ENCODE results near the gene RNF207. TPM values are rescaled to one million over a fixed set of nuclear protein-coding genes. Genes with fewer than 3 reads are reported as not detected.

Gene RNF207
- total RNA-seq, 2 donors from 2014 or later, result 25.2 to 52.4 TPM

DNA sequence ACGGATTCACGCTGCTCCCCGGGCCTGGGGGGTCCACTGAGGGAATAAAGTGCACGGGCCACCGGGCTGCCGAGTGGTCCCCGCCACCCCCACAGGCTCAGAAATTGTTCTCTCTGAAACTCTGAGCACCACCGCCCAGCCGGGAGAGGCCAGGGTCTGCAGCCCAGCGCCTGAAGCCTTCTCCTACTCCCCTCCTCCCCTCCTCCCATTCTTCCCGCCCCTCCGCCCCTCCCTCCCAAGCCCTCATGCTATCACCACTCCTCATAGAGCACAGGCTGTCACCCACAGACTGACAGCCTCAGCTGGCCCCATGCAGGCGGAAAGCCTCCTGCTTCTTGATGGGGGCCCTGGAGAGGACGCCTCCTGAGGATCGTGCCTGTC is 55.7 kb downstream of the RNF207 start:
- no peaks in the 10 kb centered on the region for H3K9me3 ChIP-seq
- ATAC-seq (no peak), DNase-seq (no peak)
- TF ChIP-seq POLR2A (IDR thresholded peaks at IDR 0.05), result no peak
- TF ChIP-seq, protein P1, sequence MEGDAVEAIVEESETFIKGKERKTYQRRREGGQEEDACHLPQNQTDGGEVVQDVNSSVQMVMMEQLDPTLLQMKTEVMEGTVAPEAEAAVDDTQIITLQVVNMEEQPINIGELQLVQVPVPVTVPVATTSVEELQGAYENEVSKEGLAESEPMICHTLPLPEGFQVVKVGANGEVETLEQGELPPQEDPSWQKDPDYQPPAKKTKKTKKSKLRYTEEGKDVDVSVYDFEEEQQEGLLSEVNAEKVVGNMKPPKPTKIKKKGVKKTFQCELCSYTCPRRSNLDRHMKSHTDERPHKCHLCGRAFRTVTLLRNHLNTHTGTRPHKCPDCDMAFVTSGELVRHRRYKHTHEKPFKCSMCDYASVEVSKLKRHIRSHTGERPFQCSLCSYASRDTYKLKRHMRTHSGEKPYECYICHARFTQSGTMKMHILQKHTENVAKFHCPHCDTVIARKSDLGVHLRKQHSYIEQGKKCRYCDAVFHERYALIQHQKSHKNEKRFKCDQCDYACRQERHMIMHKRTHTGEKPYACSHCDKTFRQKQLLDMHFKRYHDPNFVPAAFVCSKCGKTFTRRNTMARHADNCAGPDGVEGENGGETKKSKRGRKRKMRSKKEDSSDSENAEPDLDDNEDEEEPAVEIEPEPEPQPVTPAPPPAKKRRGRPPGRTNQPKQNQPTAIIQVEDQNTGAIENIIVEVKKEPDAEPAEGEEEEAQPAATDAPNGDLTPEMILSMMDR (IDR thresholded peaks at IDR 0.05), result no peak
- H3K4me1 ChIP-seq, result peaks cover 18% of the 10 kb centered on the region
- no peak overlapping the region for H3K4me3 ChIP-seq
- H3K36me3 ChIP-seq (replicated peaks in 1 of 2; ENCODE audit: insufficient read depth in 1 of 2, low read depth in 2 of 2), result no peaks in the 10 kb centered on the region
- peaks cover 0 to 4% of the 10 kb centered on the region in 2 donors for H3K27me3 ChIP-seq
- intact Hi-C loops (cut with DNase I), result no loop called here
- H3K27ac ChIP-seq, result no peak overlapping the region
- 23 to 26% methylated on average over 15 of the region's 15 CpGs for WGBS, 2 donors

GRCh38 chr1:6262555-6263420 is 56.9 kb downstream of the RNF207 start:
- H3K27ac ChIP-seq, result no peak overlapping the region
- intact Hi-C loops (cut with DNase I), result no loop called here

GRCh38 chr1:6263716-6264115 is 57.8 kb downstream of the RNF207 start:
- TF ChIP-seq POLR2A (IDR thresholded peaks at IDR 0.05), result no peak
- TF ChIP-seq, protein P1 (IDR thresholded peaks at IDR 0.05), result no peak
- Histone ChIP-seq H3K4me1 (peaks cover 18% of the 10 kb centered on the region), H3K4me3 (no peak overlapping the region), H3K27me3 (peaks cover 0 to 4% of the 10 kb centered on the region in 2 donors), H3K36me3 (replicated peaks in 1 of 2; ENCODE audit: insufficient read depth in 1 of 2, low read depth in 2 of 2) (no peaks in the 10 kb centered on the region), H3K27ac (no peak overlapping the region), H3K9me3 (no peaks in the 10 kb centered on the region)
- intact Hi-C loops (cut with DNase I), result no loop called here
- ATAC-seq, result no peak
- no peak for DNase-seq
- 50 to 81% methylated on average over 2 to 7 of the region's 7 CpGs for WGBS, 2 donors

More at GRCh38 chr1:6262555-6263420, 56.9 kb downstream of the RNF207 start:
- 82 to 100% methylated on average over 1 to 23 of the region's 25 CpGs for WGBS, 2 donors
- no peak overlapping the region for H3K4me3 ChIP-seq
- H3K27me3 ChIP-seq, result peaks cover 0 to 4% of the 10 kb centered on the region in 2 donors
- DNase-seq, result peak in 2 of 4 donors; percentile 30 to 36
- no peaks in the 10 kb centered on the region for H3K36me3 ChIP-seq (replicated peaks in 1 of 2; ENCODE audit: insufficient read depth in 1 of 2, low read depth in 2 of 2)
- no peak for TF ChIP-seq POLR2A (IDR thresholded peaks at IDR 0.05)
- TF ChIP-seq, protein P1 (IDR thresholded peaks at IDR 0.05), result no peak
- no peak for ATAC-seq
- H3K9me3 ChIP-seq, result no peaks in the 10 kb centered on the region
- peaks cover 18% of the 10 kb centered on the region for H3K4me1 ChIP-seq

- intact Hi-C loops (cut with DNase I), result no loop called here
- no peaks in the 10 kb centered on the region for H3K9me3 ChIP-seq
- no peak overlapping the region for H3K4me3 ChIP-seq
- WGBS, 2 donors, result 42 to 72% methylated on average over 15 of the region's 15 CpGs
- DNase-seq (peak in 1 of 4 donors; percentile 31), ATAC-seq (no peak)
- peaks cover 11% of the 10 kb centered on the region for H3K4me1 ChIP-seq
- no peaks in the 10 kb centered on the region for H3K36me3 ChIP-seq (replicated peaks in 1 of 2; ENCODE audit: insufficient read depth in 1 of 2, low read depth in 2 of 2)
- no peak for TF ChIP-seq POLR2A (IDR thresholded peaks at IDR 0.05)
- TF ChIP-seq, protein P1 (IDR thresholded peaks at IDR 0.05), result no peak
- peaks cover 0 to 4% of the 10 kb centered on the region in 2 donors for H3K27me3 ChIP-seq
- H3K27ac ChIP-seq, result no peak overlapping the region
These were observed 59.2 kb downstream of the RNF207 start for GRCh38 chr1:6265151-6265550.
